Choroid plexus epithelial cell (primary cell): Measurements from ENCODE around the gene MEIS3.

Experiments
- DNase-seq: peaks from one replicate; pipeline ENCODE4 v3.0.0-alpha.2; 2010; ENCODE audit warnings: low read depth
- H3K4me3 ChIP-seq: 2 replicates; pipeline ENCODE4 v1.5.1; 2011; ENCODE audit warnings: low read depth, mild to moderate bottlenecking, control low read depth, low read length, moderate library complexity
- CTCF ChIP-seq: conservative IDR thresholded peaks from 2 replicates; pipeline ENCODE4 v1.5.1; 2011; ENCODE audit warnings: low read depth, mild to moderate bottlenecking, control low read depth, inconsistent platforms, low read length, moderate library complexity

Gene MEIS3

GRCh38 chr19:47458672-47459071, 39.3 kb upstream of the MEIS3 start:
- no peak for DNase-seq
- TF ChIP-seq CTCF = no peak
- H3K4me3 ChIP-seq = no peak overlapping the region

- H3K4me3 ChIP-seq = no peak overlapping the region
- TF ChIP-seq CTCF = no peak
- DNase-seq = no peak
Measured at GRCh38 chr19:47456721-47457474, 37.6 kb upstream of the MEIS3 start.

- no peak for TF ChIP-seq CTCF
- DNase-seq = no peak
- H3K4me3 ChIP-seq = no peak overlapping the region
Measured at GRCh38 chr19:47450478-47450877, 31.2 kb upstream of the MEIS3 start.

GRCh38 chr19:47448360-47448727, 29.0 kb upstream of the MEIS3 start:
- no peak for TF ChIP-seq CTCF
- H3K4me3 ChIP-seq = no peak overlapping the region
- no peak for DNase-seq

- no peak for TF ChIP-seq CTCF
- DNase-seq = no peak
- no peak overlapping the region for H3K4me3 ChIP-seq
Measured at GRCh38 chr19:47447470-47448359, 28.4 kb upstream of the MEIS3 start.

GRCh38 chr19:47446534-47447469, 27.5 kb upstream of the MEIS3 start:
- H3K4me3 ChIP-seq = no peak overlapping the region
- DNase-seq = no peak
- TF ChIP-seq CTCF = no peak
